DLD1 (cell line): Measurements from ENCODE around the gene TOP1.

ENCODE experiments used
- in situ Hi-C: cut with HindIII; loops from 2 replicates; pipeline ENCODE4 v1.10.0; 2017; ENCODE audit warnings: low sequenced_read_pairs

The TOP1 gene

GRCh38 chr20:41139227-41140093 is 110.8 kb downstream of the TOP1 start:
- in situ Hi-C loops: no loop called here

- in situ Hi-C loops: no loop called here
These were observed 111.9 kb downstream of the TOP1 start for GRCh38 chr20:41140226-41141133.

GRCh38 chr20:41141153-41141815 is 112.7 kb downstream of the TOP1 start:
- in situ Hi-C loops: no loop called here

DNA sequence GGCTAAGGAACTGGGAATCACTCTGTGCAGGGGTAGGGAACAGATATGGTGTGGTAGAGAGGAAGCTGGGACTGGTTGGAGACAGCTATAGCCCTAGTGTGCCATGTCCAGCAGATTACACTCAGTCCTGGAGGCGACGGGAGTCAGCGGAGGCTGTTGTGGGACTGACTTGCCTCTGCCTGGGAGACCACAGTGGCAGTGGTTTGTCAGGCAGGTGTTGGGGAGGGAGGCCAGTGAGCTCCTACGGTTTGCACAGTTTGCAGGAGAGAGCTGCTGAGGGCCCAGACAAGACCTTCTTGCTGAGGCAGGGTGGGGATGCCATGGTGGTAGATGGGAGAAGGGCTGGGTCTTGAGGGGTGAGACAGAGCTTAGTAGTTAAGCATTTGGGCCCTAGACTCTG is 113.6 kb downstream of the TOP1 start:
- in situ Hi-C loops: no loop called here

- in situ Hi-C loops: no loop called here
These were observed 114.3 kb downstream of the TOP1 start for GRCh38 chr20:41142919-41143318.

DNA sequence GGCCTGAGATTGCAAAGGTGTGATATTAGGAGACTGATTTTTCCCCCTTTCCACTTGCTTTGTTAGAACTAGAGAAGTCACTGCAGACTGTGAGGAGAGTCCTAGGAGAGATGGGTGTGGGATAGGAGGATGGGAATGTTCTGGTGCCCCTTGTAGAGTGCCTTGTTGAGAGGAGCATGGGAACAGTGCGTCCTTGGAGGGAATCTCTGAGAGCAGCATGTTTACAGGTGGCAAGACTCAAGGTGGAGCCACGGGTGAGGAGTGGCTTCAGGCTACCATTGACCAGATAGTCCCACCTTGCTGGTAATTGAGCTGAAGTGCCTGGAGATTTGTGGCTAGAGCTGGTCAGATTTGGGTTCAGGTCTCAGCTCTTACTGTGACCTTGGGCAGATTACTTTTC is 114.7 kb downstream of the TOP1 start:
- in situ Hi-C loops: no loop called here

- in situ Hi-C loops: no loop called here
These were observed 116.7 kb downstream of the TOP1 start for GRCh38 chr20:41145317-41145716.

- in situ Hi-C loops: no loop called here
These were observed 117.4 kb downstream of the TOP1 start for GRCh38 chr20:41145821-41146620.

- in situ Hi-C loops: no loop called here
These were observed 119.2 kb downstream of the TOP1 start for GRCh38 chr20:41147767-41148191.

DNA sequence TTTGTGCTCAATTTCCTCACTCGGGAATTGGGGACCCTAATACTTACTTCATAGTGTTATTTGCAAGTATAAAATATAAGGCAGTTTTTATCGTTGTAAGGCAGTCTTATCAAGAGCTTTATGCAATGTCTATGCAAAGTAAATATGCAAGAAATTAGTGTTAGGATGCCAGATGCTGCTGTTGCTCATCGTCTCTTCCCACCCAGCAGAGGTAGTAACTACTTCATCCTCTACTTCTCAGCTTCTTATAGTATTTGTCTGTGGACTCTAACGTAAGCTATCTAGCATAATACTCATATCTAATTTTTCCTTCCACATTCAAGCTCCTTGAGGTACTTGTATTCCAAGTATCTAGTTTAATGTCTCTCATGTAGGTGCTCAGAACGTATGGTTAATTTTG is 120.3 kb downstream of the TOP1 start:
- in situ Hi-C loops: no loop called here

GRCh38 chr20:41150664-41151063 is 122.0 kb downstream of the TOP1 start:
- in situ Hi-C loops: no loop called here

DNA sequence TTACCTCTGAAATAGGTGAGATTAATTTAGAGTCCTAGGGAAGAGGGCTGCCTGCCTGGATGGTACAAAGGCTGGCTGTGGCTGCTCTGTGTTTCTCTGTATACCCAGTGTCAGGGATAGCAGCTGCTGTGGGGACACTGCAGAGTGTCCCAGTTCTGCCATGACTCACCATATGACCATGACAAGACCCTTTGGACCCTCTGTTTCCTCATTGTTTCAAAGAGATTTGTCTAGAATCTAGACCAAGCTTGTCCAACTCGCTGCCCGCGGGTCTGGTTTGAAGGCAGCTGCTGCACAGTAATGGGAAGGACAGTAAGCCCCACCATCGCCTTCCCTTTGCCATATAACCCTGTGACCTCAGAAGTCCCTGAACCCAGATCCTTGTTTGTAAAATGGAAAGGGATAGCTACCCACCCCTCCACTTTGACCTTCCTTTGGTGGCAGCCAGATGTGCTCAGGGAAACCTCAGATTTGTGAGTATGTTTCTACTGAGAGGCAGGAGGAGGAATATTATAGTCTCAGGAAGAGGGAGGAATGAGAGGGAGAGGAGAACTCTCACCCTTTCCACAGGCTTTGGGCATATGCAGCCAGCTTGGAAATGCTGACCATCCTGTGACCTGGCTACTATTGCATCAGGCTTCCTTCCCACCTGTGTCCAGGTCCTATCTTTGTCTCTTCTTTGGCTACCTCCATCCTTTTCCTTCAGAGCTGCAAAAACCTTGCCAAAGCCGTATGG is 122.7 kb downstream of the TOP1 start:
- in situ Hi-C loops: no loop called here

DNA sequence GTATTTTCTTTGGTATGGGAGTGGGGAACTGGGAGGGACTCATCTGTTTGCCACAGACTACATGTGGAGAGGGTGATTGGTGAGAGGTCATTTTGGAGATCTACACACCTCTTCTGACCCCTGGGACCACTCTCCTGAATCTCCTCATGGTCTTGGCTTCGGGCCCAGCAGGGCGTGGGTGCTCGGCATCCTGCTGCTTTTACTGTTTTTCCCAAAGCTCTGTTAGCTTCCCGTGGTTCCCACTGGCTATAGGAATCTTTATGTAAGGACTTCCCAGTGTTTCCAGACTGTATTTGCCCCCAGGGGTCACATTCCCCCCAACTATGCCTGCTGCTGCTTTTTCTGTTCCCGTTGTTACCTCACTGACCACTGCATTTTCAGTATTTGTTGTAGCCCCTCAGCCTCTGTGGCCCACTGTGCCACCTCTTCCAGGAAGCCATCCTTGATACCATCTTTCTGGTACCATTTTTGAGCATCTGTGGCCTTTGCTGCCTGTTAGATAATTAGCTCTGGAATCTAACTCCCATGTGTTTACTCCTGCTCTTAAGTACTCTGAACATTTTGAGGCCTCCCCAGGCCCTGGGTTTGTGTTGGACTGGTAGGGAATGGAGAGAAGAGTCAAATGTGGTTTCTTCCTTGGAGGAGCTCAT is 123.6 kb downstream of the TOP1 start:
- in situ Hi-C loops: no loop called here

DNA sequence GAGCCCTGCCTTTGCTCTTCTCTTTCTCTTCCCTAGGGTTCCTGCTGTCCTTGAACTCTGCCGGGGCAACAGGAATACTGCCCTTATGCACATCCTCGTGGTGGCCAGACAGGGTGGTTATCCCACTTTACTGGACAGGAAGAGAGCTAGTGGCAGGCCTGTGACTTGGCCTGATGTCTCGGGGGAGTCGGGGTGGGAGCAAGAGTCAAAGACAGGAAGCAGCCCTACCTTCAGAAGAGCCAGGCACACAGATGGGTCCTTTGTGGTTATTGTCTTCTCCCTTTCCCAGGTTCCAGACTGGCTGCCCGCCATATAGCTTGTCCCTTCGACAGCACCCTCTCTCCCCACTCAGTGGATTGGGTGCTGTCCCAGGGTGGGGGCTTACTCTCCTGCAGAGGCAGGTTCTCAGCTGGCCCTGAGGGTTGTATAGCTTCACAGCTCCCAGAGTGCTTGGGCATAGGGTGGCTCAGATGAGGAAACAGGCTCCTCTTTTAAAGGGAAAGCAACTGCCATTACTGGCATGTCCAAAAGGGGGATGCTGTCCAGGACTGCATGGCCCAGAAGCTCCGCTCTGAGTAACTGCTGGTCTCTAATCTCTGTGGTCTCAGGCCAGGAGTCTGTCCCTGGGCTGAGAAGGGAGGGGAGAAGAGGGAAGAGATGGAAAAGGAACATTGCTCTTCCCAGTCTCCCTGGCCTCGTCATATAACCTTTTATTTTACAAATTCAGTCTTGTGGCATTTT is 126.0 kb downstream of the TOP1 start:
- in situ Hi-C loops: no loop called here

DNA sequence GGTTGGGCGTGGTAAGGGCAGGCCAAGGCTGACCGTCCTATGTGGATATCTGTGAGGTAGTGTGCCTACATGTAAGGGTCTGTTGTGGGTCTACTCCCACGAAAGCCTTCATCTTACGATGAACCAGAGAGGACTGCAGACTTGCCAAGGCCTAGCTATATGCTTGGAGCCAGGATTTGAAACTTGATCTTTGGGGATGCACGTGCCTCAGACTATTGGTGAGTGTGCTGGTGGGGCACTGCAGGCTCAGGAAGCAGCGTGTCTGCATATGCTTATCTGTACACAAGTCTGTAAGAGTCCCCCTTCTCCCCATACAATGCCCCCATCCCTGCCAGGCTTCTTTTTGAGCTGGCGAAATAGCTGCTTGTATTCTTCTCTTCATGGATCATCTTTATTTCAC is 126.6 kb downstream of the TOP1 start:
- in situ Hi-C loops: no loop called here

- in situ Hi-C loops: no loop called here
These were observed 129.5 kb downstream of the TOP1 start for GRCh38 chr20:41158082-41158625.

GRCh38 chr20:41159547-41159946 is 130.9 kb downstream of the TOP1 start:
- in situ Hi-C loops: no loop called here

DNA sequence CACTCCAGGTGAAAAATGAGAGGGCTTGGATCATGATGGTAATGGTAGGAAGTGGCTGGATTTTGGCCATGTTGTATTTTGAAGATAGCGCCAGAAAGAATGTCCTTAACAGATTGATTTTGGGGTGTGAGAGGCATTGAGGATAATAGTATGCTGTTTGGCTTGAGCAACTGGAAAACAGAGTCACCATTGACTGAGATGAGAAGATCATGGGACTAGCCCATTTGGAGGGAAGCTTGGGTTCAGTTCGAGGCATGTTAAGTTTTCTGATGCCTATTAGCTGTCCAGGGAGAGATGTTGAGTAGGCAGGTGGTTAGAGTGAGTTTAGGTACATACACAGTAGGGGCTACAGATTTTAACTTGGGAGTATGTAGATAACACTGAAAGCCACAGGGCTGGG is 132.1 kb downstream of the TOP1 start:
- in situ Hi-C loops: no loop called here
